Retina (tissue), 1 donor: ENCODE data around the gene BRAT1.
"Not testable (repeated sequence)": the region's sequence is repeated elsewhere in the genome, so short reads cannot be mapped to it uniquely, and the experiment has no call there.

ENCODE experiments used
- DNase-seq: peaks from one replicate; pipeline ENCODE4 v3.0.0-alpha.2; 2016

BRAT1 gene

GRCh38 chr7:2583798-2584580 lies 28.7 kb upstream of the BRAT1 start:
- DNase-seq = no peak

GRCh38 chr7:2582006-2582735 lies 26.8 kb upstream of the BRAT1 start:
- no peak for DNase-seq

GRCh38 chr7:2580636-2581035 lies 25.3 kb upstream of the BRAT1 start:
- no peak for DNase-seq

GRCh38 chr7:2577914-2578680 lies 22.8 kb upstream of the BRAT1 start:
- DNase-seq = no peak

- no peak for DNase-seq
Measured at GRCh38 chr7:2576742-2577491, 21.6 kb upstream of the BRAT1 start.

- no peak for DNase-seq
Measured at GRCh38 chr7:2575733-2576340, 20.5 kb upstream of the BRAT1 start.

- no peak for DNase-seq
Measured at GRCh38 chr7:2575046-2575732, 19.9 kb upstream of the BRAT1 start.

GRCh38 chr7:2573761-2574160 lies 18.4 kb upstream of the BRAT1 start:
- DNase-seq = no peak

GRCh38 chr7:2572101-2572842 lies 16.9 kb upstream of the BRAT1 start:
- no peak for DNase-seq

GRCh38 chr7:2571409-2571808 lies 16.1 kb upstream of the BRAT1 start:
- no peak for DNase-seq

DNA sequence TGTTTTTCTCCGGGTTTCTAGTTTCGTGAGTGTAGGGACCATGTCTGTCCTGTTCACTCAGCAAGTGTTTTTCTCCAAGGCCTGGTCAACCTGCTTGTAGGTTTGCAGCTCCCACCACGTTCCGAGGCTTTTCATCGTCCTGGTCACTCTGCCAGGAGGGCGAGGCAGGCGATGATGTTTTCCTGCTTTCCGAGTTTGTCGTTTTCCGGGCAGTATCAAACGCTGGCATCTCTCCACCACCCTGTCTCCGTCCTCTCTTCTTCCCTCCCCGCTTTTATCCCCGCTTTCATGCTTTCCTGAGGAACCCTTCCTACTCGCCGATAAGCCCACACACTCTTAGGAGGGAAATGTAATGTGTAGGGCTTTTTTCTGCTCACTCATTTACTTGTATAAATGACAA lies 14.7 kb upstream of the BRAT1 start:
- DNase-seq = no peak

GRCh38 chr7:2569421-2569820 lies 14.1 kb upstream of the BRAT1 start:
- no peak for DNase-seq

DNA sequence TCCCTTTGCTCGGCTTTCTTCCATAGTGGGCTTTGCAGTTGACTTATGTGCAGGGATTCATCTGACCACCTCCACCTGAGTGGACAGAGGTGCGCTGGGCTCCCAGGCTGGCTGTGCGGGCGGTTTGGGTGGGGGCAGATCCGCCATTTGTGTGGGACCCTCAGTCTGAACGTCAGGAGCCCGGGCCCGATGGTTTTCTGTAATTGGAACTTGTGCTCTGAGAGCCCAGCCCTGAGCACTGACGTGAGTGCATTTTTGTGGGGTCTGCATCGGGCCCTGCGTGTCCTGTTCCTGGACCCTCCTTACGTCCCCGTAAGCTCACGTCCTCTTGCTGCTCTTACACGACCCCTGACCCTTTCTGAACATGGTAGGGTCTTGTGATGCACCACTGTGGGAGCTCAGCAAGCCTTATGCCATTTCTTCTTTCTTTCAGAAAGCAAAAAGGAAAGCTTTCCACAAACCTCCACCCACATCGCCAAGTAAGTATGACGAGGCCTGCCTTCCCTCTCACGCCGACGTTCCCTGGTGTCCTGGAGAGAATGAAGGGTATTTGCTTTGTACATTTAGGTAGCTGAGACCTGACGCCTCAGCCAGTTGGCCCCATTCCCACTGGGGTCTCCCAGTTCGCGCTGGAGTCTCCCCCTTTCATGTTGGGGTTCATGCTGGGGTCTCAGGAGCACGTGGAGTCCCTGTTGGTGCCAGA lies 13.3 kb upstream of the BRAT1 start:
- no peak for DNase-seq

DNA sequence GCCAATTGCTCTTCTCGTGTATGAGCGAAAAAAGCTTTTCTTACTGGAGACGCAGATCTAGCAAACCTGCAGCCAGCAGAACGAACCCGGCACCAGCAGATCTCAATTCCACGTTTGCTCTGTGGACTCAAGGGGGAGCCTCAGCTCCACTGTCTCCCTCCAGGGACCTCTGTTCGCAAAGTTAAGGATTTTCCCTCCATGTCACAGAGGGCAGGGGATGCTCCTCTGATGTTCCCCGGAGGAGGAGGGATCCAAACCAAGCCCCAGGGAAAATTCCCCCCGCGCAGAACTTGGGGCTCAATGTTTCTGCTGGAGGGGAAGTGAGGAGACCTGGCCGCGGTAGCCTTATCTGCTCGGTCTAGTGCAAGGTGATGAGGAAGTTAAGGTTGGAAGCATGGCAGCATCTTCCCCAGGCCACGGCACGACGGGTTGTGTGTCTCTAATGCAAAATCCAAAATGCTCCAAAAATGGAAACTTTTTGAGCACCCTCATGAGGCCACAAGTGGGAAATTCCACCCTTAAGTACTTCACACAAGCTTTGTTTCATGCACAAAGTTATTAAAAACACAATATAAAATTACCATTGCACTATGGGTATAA lies 12.5 kb upstream of the BRAT1 start:
- DNase-seq = peak; percentile 56

- DNase-seq = peak; percentile 64
Measured at GRCh38 chr7:2566890-2567678, 11.8 kb upstream of the BRAT1 start.

GRCh38 chr7:2566348-2566889 lies 11.1 kb upstream of the BRAT1 start:
- no peak for DNase-seq

- no peak for DNase-seq
Measured at GRCh38 chr7:2564970-2565540, 9.7 kb upstream of the BRAT1 start.

DNA sequence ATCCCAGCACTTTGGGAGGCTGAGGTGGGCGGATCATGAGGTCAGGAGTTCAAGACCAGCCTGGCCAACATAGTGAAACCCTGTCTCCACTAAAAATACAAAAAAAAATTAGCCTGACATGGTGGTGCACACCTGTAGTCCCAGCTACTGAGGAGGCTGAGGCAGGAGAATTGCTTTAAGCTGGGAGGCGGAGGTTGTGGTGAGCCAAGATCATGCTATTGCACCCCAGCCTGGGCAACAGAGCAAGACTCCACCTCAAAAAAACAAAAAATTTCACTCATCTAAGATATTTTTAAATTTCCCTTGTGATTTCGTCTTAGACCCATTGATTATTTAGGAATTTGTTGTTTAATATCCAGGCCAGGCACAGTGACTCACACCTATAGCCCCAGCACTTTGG lies 8.6 kb upstream of the BRAT1 start:
- not testable (repeated sequence) for DNase-seq
